HEK293 (cell line): ENCODE results near the gene IFNL3.
A peak's percentile ranks its signal among the peaks of the same experiment; 100 is the strongest.
"Not testable (repeated sequence)": the region's sequence is repeated elsewhere in the genome, so short reads cannot be mapped to it uniquely, and the experiment has no call there.

Experiments used
- CTCF ChIA-PET: fragments of 350-600 bp; formaldehyde crosslinking; extraction: SDS; loops from one replicate; lab custom pipeline; 2021; ENCODE audit warnings: antibody characterized with exemption; lab: Yijun Ruan, JAX
- POLR2A ChIA-PET: fragments of 300-600 bp; formaldehyde crosslinking; extraction: SDS; loops from one replicate; lab custom pipeline; 2020; ENCODE audit warnings: antibody characterized with exemption, inconsistent platforms; lab: Yijun Ruan, JAX
- H3K27ac ChIP-seq: fragments of 200-500 bp; sonication (Bioruptor generic); 2 replicates; pipeline ENCODE4 v1.5.1; 2014; ENCODE audit warnings: low read depth, low read length, control low read depth, inconsistent platforms; ENCODE audit errors: extremely low read depth
- H3K36me3 ChIP-seq, 2 experiments: fragments of 200-500 bp in 1 of 2; sonication (Bioruptor generic) in 1 of 2; 1 replicate in 1 of 2; 2 replicates in 1 of 2; pipeline ENCODE4 v1.5.1; 2014 to 2017; ENCODE audit warnings: inconsistent platforms in 2 of 2, low read length in 2 of 2; ENCODE audit not compliant: control insufficient read depth in 2 of 2, insufficient read depth in 1 of 2
- H3K4me1 ChIP-seq: fragments of 200-500 bp; sonication (Bioruptor generic); 2 replicates; pipeline ENCODE4 v1.5.1; 2014; ENCODE audit warnings: mild to moderate bottlenecking, low read length, inconsistent platforms; ENCODE audit not compliant: control insufficient read depth, insufficient read depth
- H3K4me3 ChIP-seq: 2 replicates; pipeline ENCODE4 v1.5.1; 2011; ENCODE audit warnings: low read depth, mild to moderate bottlenecking, control low read depth, low read length, moderate library complexity
- H3K9me3 ChIP-seq: fragments of 200-500 bp; sonication (Bioruptor generic); 2 replicates; pipeline ENCODE4 v1.5.1; 2014; ENCODE audit warnings: low read depth, low read length, inconsistent platforms; ENCODE audit not compliant: control insufficient read depth, insufficient read depth
- EGR2 ChIP-seq: fragments of 450-650 bp; formaldehyde crosslinking; IDR thresholded peaks from 2 replicates; pipeline ENCODE4 v1.5.1; 2016; ENCODE audit warnings: low read depth, missing biosample characterization, missing genetic modification characterization
- SP2 ChIP-seq: fragments of 450-650 bp; formaldehyde crosslinking; IDR thresholded peaks from 2 replicates; pipeline ENCODE4 v1.5.1; 2016; ENCODE audit warnings: missing biosample characterization, missing genetic modification characterization
- SP7 ChIP-seq: fragments of 450-650 bp; formaldehyde crosslinking; IDR thresholded peaks from 2 replicates; pipeline ENCODE4 v1.5.1; 2016; ENCODE audit warnings: missing biosample characterization, missing genetic modification characterization
- ZNF112 ChIP-seq: fragments of 450-650 bp; formaldehyde crosslinking; IDR thresholded peaks from 2 replicates; pipeline ENCODE4 v1.5.0; 2017; ENCODE audit warnings: missing biosample characterization, missing genetic modification characterization
- ZNF133 ChIP-seq: fragments of 450-650 bp; formaldehyde crosslinking; IDR thresholded peaks from 2 replicates; pipeline ENCODE4 v1.5.1; 2016; ENCODE audit warnings: missing biosample characterization, missing genetic modification characterization
- ZNF324 ChIP-seq: fragments of 450-650 bp; formaldehyde crosslinking; IDR thresholded peaks from 2 replicates; pipeline ENCODE4 v1.5.1; 2016; ENCODE audit warnings: missing biosample characterization, missing genetic modification characterization
- ZNF341 ChIP-seq: fragments of 450-650 bp; formaldehyde crosslinking; IDR thresholded peaks from 2 replicates; pipeline ENCODE4; 2016; ENCODE audit warnings: low read depth, missing biosample characterization, missing genetic modification characterization
- ZNF394 ChIP-seq: fragments of 450-650 bp; formaldehyde crosslinking; IDR thresholded peaks from 2 replicates; pipeline ENCODE4 v1.5.1; 2016; ENCODE audit warnings: missing biosample characterization, missing genetic modification characterization, mild to moderate bottlenecking, moderate library complexity, borderline replicate concordance
- ZNF433 ChIP-seq: fragments of 450-650 bp; formaldehyde crosslinking; IDR thresholded peaks from 2 replicates; pipeline ENCODE4 v1.5.1; 2016; ENCODE audit warnings: missing biosample characterization, missing genetic modification characterization, low read depth
- ZNF514 ChIP-seq: fragments of 450-650 bp; formaldehyde crosslinking; IDR thresholded peaks from 2 replicates; pipeline ENCODE4 v1.5.1; 2016; ENCODE audit warnings: missing biosample characterization, missing genetic modification characterization
- ZNF521 ChIP-seq: fragments of 450-650 bp; formaldehyde crosslinking; IDR thresholded peaks from 2 replicates; pipeline ENCODE4 v1.5.1; 2017; ENCODE audit warnings: missing biosample characterization, mild to moderate bottlenecking, missing genetic modification characterization
- ZNF580 ChIP-seq: fragments of 450-650 bp; formaldehyde crosslinking; IDR thresholded peaks from 2 replicates; pipeline ENCODE4 v1.5.1; 2016; ENCODE audit warnings: missing biosample characterization, missing genetic modification characterization
- ZNF664 ChIP-seq: fragments of 450-650 bp; formaldehyde crosslinking; IDR thresholded peaks from 2 replicates; pipeline ENCODE4 v1.5.1; 2016; ENCODE audit warnings: missing biosample characterization, missing genetic modification characterization
- ZNF677 ChIP-seq: fragments of 450-650 bp; IDR thresholded peaks from 2 replicates; pipeline ENCODE4 v1.5.0; 2018; ENCODE audit warnings: missing biosample characterization, mild to moderate bottlenecking, missing genetic modification characterization, moderate library complexity
- ZNF76 ChIP-seq: fragments of 450-650 bp; formaldehyde crosslinking; IDR thresholded peaks from 2 replicates; pipeline ENCODE4; 2016; ENCODE audit warnings: low read depth, missing biosample characterization, missing genetic modification characterization, borderline replicate concordance
- ZNF768 ChIP-seq: fragments of 450-650 bp; formaldehyde crosslinking; IDR thresholded peaks from 2 replicates; pipeline ENCODE4 v1.5.1; 2018; ENCODE audit warnings: missing biosample characterization, mild to moderate bottlenecking, missing genetic modification characterization
- ZSCAN23 ChIP-seq: fragments of 450-650 bp; formaldehyde crosslinking; IDR thresholded peaks from 2 replicates; pipeline ENCODE4 v1.5.1; 2016; ENCODE audit warnings: missing biosample characterization, missing genetic modification characterization

The IFNL3 gene

GRCh38 chr19:39246951-39247669, 2.3 kb upstream of the IFNL3 start:
- Histone ChIP-seq H3K4me3 (no peak overlapping the region), H3K9me3 (no peaks in the 10 kb centered on the region), H3K4me1 (no peaks in the 10 kb centered on the region), H3K27ac (no peak overlapping the region), H3K36me3 (no peaks in the 10 kb centered on the region)
- ChIA-PET POLR2A (interaction anchor here (0.6 kb wide), 2 partner anchors 44 to 329 kb away, joined by 3 read pairs; no protein-coding TSS in a partner anchor), CTCF (no interaction called here)
- TF ChIP-seq EGR2 (tag by site-specific recombination) = no peak
- 0 out of 2 replicates have a peak, but pooled peaks have one; percentile 7 for TF ChIP-seq SP2 (tag by site-specific recombination)

- H3K4me3 ChIP-seq, H3K4me1 ChIP-seq, H3K9me3 ChIP-seq, H3K36me3 ChIP-seq, POLR2A ChIA-PET, H3K27ac ChIP-seq: not testable (repeated sequence)
- CTCF ChIA-PET = interaction anchor here (0.6 kb wide), 1 partner anchor 94 kb away, joined by 3 read pairs; no protein-coding TSS in a partner anchor
Observed at GRCh38 chr19:39245166-39245565, 360 bp upstream of the IFNL3 start.

- POLR2A ChIA-PET, H3K36me3 ChIP-seq, H3K4me1 ChIP-seq, H3K27ac ChIP-seq, H3K4me3 ChIP-seq, H3K9me3 ChIP-seq: not testable (repeated sequence)
- CTCF ChIA-PET = interaction anchor here (0.6 kb wide), 1 partner anchor 606 kb away, joined by 3 read pairs; no protein-coding TSS in a partner anchor
Observed at GRCh38 chr19:39243741-39244140, 1.1 kb downstream of the IFNL3 start.

- ChIA-PET CTCF (interaction anchor here (0.5 to 0.7 kb wide), 3 partner anchors 89 to 354 kb away, joined by 4 to 7 read pairs (median 4); no protein-coding TSS in a partner anchor), POLR2A (no interaction called here)
- Histone ChIP-seq H3K4me3 (no peak overlapping the region), H3K27ac (no peak overlapping the region), H3K36me3 (no peaks in the 10 kb centered on the region), H3K4me1 (peaks cover 5% of the 10 kb centered on the region; the same call in 1 of the 2 replicates), H3K9me3 (no peaks in the 10 kb centered on the region)
- no peak for TF ChIP-seq ZSCAN23
- TF ChIP-seq ZNF433 (tag by site-specific recombination) = no peak
- TF ChIP-seq ZNF677 (tag by site-specific recombination) = no peak
- no peak for TF ChIP-seq ZNF324 (tag by site-specific recombination)
- TF ChIP-seq ZNF112 (tag by site-specific recombination) = no peak
Observed at GRCh38 chr19:39240421-39240820, 4.4 kb downstream of the IFNL3 start.

GRCh38 chr19:39238944-39239343, 5.9 kb downstream of the IFNL3 start:
- POLR2A ChIA-PET = no interaction called here
- H3K27ac ChIP-seq = no peak overlapping the region
- TF ChIP-seq ZNF768 (tag by site-specific recombination) (0 out of 2 replicates have a peak, but pooled peaks have one; percentile 13), ZNF580 (peak; percentile 49; the same call in 1 of the 2 replicates), ZNF664 (tag by site-specific recombination) (peak; percentile 96), ZNF521 (tag by site-specific recombination) (no peak), ZNF133 (tag by site-specific recombination) (no peak), ZNF394 (tag by site-specific recombination) (no peak), ZNF341 (tag by site-specific recombination) (peak; percentile 54), ZNF514 (tag by site-specific recombination) (no peak), SP7 (tag by site-specific recombination) (no peak), ZNF76 (tag by site-specific recombination) (no peak)
- CTCF ChIA-PET = interaction anchor here (0.6 to 1.2 kb wide), 5 partner anchors 26 to 865 kb away, joined by 3 to 4 read pairs (median 4); no protein-coding TSS in a partner anchor
- no peaks in the 10 kb centered on the region for H3K36me3 ChIP-seq
- H3K4me1 ChIP-seq = peaks cover 5% of the 10 kb centered on the region; the same call in 1 of the 2 replicates
- H3K4me3 ChIP-seq = no peak overlapping the region
- H3K9me3 ChIP-seq = no peaks in the 10 kb centered on the region
